Motor neuron (in vitro differentiated cells): ENCODE results near the gene MGA. TPM values are rescaled to one million over a fixed set of nuclear protein-coding genes. Genes with fewer than 3 reads are reported as not detected.

Experiments used
- ATAC-seq, 8 experiments: fragments of 200-7000 bp; cut with Tn5 transposase; replicated peaks in 6 of 8; 2 replicates each; pipeline ENCODE4 v1.8.0; 2021; ENCODE audit warnings: mild to moderate bottlenecking in 8 of 8, moderate library complexity in 8 of 8
- H3K27ac ChIP-seq, 2 donors: fragments of 250-450 bp; sonication (Bioruptor Pico); 2 replicates each; pipeline ENCODE4 v1.9.0; 2021; ENCODE audit warnings: antibody characterized with exemption in 2 of 2, mild to moderate bottlenecking in 2 of 2, moderate library complexity in 1 of 2
- H3K4me1 ChIP-seq, 2 donors: fragments of 250-450 bp; sonication (Bioruptor Pico); replicated peaks in 1 of 2; 2 replicates each; pipeline ENCODE4 v1.6.1; 2021; ENCODE audit warnings: antibody characterized with exemption in 2 of 2, mild to moderate bottlenecking in 2 of 2, moderate library complexity in 1 of 2
- H3K4me3 ChIP-seq, 5 donors: fragments of 250-450 bp; sonication (Bioruptor Pico); 2 replicates each; pipeline ENCODE4 v1.9.0; 2021; ENCODE audit warnings: antibody characterized with exemption in 5 of 5, mild to moderate bottlenecking in 5 of 5, moderate library complexity in 4 of 5
- WGBS, 10 experiments: fragments of 450-650 bp; shearing (Covaris generic); methylation state at CpG; one replicate each; pipeline ENCODE4 v1.0.0; 2022; 5-methylcytosine and 5-hydroxymethylcytosine counted together
- in situ Hi-C, 9 experiments: fragments of 400-800 bp; cut with MboI; loops; one replicate each; pipeline ENCODE4 v1.15.0; 2021; ENCODE audit warnings: low sequenced_read_pairs in 9 of 9, low pct_unique_long_range_greater_than_20kb in 2 of 9; ENCODE audit not compliant: unreplicated experiment in 9 of 9
- total RNA-seq, 8 experiments: library from RNA; unstranded; fragments of 300-600 nt; gene quantifications; 2 replicates each; pipeline versions ENCODE4 v1.2.3 to v1.2.4, GENCODE V29; 2022

Gene MGA
- 10 to 100 TPM; 22.0 to 49.6 (median 38.0) TPM for total RNA-seq

DNA sequence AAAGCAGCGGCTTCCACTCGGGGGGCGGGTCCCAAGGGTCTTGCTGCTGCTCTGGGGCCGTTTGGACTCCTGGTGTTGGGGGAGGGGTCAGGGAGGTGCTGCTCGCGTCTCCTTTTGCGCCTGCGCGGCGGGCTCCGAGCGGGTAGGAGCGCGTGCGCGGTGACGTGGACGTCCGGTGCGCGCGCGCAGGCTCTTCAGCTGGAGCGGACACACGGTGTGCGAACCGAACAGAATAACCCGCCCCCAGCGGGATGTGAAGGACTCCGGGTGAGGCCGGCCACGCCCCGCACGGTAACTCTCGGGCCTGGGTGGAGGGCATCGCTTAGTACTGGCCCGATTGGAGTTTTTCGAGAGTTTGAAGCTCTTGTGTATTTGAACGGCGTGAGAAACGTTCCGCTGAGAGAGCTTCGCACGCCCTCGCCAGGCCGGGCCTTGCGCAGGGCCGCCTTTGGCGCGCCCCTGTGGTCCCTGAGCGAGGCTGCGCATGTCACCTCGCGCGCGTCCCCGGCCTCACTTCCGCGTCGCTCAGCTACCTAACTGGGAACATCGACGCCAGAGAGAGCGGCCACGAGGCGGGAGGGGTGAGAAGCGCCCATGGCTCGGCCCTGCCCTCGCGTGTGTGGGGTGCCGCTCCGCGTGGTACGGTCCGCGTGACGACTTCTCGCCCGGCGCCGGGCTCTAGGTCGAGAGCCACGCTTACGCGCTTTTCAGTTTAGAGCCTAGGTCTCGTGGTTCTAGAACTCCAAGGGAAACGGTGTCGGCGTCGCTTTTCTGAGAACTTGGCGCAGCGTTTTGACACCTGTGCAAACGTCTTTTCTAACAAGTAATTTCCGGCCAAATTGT, at the start of gene MGA:
Gene MGA (plus strand): TSS at position 171 of the 843 bp plus-strand sequence.
- peak within 1 kb of the TSS; percentile 33 to 66 (median 50) for H3K4me3 ChIP-seq
- peaks cover 4 to 6% of the 10 kb centered on the region in 2 donors for H3K4me1 ChIP-seq
- peak within 1 kb of the TSS; percentile 63 to 86 for H3K27ac ChIP-seq
- WGBS, 10 experiments = 0 to 34% (median 8%) methylated on average over 1 to 32 of the region's 93 CpGs; no CpG with 5 or more reads in 2 of the 10 experiments
- in situ Hi-C loops = no loop called here
- peak; percentile 76 to 88 (median 82) for ATAC-seq

DNA sequence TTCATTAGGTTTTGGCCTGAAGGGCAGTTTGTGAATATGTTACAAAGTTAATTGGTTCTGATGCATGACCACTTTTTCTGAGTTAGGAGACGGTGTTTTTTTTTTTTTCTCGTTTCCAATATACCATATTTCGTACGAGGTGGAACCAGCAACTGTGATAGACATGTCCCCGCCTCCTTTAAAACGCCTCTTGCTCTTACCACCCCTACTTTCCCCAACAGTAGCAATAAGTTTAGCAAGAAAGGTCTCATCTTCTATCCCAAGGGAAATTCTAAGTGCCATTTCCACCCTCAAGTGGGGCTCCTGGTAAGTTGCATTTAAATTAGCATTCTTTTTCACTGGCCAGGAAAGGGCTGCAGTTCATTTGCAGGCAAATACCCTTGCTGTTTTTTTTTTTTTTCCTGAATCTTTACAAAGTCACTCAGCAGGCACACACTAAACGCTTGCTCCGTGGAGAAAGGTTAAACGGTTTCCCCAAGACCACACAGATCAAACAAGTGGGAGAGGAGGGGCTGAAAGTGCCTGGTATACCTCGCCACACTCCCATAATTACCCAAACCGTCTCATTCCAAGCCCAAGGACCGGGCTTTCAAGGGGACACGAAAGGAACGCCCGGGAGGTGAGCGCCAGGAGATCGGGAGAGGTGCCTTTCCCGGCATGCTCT, 39.5 kb upstream of the MGA start:
- peak overlapping the region; percentile 96 to 98 for H3K27ac ChIP-seq
- peaks cover 4 to 6% of the 10 kb centered on the region in 2 donors for H3K4me1 ChIP-seq
- in situ Hi-C loops = no loop called here
- H3K4me3 ChIP-seq = peak overlapping the region; percentile 50 to 73 (median 55)
- WGBS, 10 experiments = 0 to 86% (median 27%) methylated on average over 2 to 9 of the region's 18 CpGs
- no peak for ATAC-seq

DNA sequence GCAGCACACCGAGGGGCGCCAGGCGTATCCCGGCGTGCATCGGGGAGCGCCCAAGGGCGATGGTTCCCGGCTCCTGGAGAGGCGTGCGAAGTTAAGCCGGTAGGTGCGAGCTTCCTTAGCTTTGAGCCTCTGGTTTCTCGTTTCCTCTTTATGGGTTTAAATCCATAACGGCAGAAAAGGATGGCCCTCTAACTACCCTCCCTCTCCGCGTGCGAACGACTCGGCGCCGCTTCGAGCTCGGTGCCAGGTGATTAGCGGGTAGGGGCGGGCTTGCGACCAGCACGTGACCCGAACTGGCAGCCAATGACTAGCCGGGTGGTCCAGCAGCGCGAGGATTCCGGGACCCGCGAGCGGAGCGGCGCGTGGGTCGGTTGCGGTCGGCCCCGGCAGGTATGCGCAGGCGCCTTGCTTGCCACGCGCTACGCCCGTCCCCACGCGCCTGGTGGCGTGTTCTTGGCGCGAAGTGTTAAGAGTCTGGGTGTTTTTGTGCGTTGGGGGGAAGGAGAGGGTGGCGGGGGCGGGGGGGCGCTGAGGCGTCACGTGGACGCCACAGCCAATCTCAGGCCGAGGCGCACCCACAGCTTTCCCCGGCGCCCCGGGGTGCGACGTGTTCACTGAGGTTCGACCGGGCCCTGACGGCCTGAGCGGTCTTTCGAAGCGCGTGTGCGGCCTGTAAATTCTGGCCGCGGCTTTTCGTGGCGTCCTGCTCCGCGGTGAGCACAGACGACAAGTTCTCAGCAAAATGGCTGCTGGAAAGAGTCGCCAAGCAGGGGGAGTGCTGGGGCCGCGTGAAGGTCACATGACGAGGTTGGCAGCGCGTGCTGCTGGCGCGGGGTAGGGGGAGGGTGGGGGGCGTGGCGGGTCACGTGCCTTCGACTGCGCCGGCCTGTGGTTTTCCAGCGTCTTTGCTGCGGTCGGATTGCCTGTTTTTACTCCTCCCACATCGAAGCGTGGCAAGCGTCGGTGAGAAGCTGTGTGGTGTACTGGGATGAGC, 38.7 kb upstream of the MGA start:
- H3K27ac ChIP-seq = peak overlapping the region; percentile 96 to 98
- H3K4me3 ChIP-seq = peak overlapping the region; percentile 50 to 73 (median 55)
- H3K4me1 ChIP-seq = peaks cover 4 to 6% of the 10 kb centered on the region in 2 donors
- peak; percentile 91 to 97 (median 94) for ATAC-seq
- in situ Hi-C loops = no loop called here
- WGBS, 10 experiments = 0 to 36% (median 0%) methylated on average over 1 to 13 of the region's 104 CpGs; no CpG with 5 or more reads in 3 of the 10 experiments

DNA sequence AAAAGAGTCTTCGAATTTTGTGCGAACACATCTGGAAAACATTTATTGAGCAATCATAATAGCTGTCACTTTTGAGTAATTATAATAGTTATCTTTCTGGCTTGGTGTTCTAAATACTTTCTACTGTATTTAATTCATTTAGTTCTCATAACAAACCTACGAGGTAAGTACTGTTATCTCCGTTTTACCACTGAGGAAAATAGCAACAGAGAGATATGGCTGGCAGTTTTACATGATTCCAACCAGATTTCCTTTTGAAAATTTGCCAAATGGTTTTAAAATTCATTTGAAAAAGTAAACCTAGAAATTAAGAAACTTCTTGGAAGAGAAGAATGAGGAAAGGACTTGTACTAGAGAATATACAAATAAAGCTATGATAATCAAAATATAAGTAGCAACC, 37.3 kb upstream of the MGA start:
- ATAC-seq = no peak
- in situ Hi-C loops = no loop called here
- 36 to 100% (median 88%) methylated on average over 2 to 4 of the region's 4 CpGs for WGBS, 10 experiments

DNA sequence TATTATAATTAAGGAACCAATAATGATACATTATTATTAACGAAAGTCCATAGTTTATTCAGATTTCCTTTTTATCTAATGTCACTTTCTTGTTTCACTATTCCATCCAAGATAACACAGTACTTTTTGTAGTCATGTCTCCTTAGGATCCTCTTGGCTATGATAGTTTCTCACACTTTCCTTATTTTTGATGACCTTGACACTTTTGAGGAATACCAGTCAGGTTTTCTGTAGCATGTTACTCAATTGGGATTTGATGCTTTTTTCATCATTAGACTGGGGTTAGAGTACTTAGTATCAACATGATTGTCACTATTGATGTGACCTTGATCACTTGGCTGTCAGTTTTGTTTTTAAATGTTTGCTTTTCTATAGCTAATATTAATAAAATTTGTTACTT, 33.0 kb upstream of the MGA start:
- Histone ChIP-seq H3K27ac (no peak overlapping the region), H3K4me3 (no peak overlapping the region), H3K4me1 (peaks cover 6 to 11% of the 10 kb centered on the region in 2 donors)
- in situ Hi-C loops = no loop called here
- ATAC-seq = no peak
- 100% methylated on average over 1 of the region's 1 CpG; no CpG with 5 or more reads in 6 of the 10 experiments for WGBS, 10 experiments

More for the DNA sequence above, 37.3 kb upstream of the MGA start:
- no peak overlapping the region for H3K4me3 ChIP-seq
- no peak overlapping the region for H3K27ac ChIP-seq
- peaks cover 4 to 6% of the 10 kb centered on the region in 2 donors for H3K4me1 ChIP-seq

DNA sequence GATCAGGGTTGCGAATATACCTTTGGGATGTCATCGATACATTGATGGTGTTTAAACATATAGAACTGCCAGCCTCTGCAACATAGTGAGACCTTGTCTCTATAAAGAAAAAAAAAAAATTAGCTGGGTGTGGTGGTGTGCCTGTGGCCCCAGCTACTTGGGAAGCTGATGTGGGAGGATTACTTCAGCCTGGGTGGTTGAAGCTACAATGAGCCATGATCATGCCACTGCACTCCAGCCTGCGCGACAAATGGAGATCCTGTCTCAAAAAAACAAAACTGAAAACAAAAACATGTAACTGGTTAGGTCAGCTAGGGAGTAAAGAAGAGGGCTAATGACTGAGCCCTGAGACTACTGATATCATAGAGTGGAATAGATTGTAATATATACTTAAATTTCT, 30.7 kb upstream of the MGA start:
- in situ Hi-C loops = no loop called here
- peak in 6 of 8 experiments; percentile 22 to 88 (median 68) for ATAC-seq
- no peak overlapping the region for H3K27ac ChIP-seq

DNA sequence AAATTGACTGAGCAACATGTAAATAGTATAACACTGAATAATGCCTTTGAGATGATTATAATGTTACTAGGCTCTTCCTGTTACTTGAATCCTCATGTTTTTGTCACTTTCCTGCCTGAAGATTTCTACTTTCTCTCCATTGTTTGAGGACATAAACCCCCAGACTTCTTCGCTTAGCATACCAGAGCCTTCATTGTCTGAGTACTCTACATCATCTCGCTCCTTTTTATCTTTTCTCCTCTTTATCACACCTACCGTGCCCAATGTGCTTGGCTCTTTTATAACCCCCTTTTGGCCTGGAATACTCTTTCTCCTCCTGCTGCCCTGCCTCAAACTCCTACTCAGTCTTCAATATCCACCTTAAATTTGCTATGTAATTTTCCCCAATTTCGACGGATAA, 30.3 kb upstream of the MGA start:
- Histone ChIP-seq H3K4me3 (no peak overlapping the region), H3K4me1 (peaks cover 5 to 7% of the 10 kb centered on the region in 2 donors), H3K27ac (no peak overlapping the region)
- WGBS, 10 experiments = 27 to 90% (median 62%) methylated on average over 2 to 5 of the region's 5 CpGs
- in situ Hi-C loops = no loop called here
- peak in 2 of 8 experiments; percentile 21 to 35 for ATAC-seq

More for the DNA sequence above, 30.7 kb upstream of the MGA start:
- 80 to 100% (median 98%) methylated on average over 1 to 4 of the region's 4 CpGs; no CpG with 5 or more reads in 2 of the 10 experiments for WGBS, 10 experiments
- Histone ChIP-seq H3K4me3 (no peak overlapping the region), H3K4me1 (peaks cover 5 to 7% of the 10 kb centered on the region in 2 donors)

DNA sequence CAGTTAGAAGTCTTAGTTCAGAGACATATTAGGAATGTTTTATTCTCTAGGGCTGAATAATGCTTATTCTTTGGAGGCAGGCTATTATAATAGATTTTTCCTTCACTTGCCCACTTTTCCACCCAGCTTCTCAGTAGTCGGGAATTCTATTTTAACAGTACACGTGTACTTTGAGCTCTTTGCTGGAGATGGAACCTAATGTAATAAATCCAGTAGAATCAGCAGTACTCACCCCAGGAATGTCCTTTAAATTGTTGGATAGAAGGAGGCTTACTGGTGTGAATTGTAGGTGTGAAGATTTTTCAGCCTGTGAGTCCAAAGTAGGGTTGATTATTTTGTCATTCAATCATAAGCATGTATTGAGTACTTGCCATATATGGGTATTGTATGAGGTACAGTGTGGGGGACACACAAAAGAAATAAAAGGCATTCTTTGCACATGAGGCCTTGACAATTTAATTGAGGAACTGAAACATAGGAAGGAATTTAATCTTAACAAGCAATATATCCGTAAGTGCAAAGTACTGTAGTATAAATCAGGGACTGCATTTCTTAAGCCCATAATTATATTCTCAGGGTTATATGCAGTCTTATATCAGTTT, 29.5 kb upstream of the MGA start:
- in situ Hi-C loops = no loop called here
- peaks cover 5 to 7% of the 10 kb centered on the region in 2 donors for H3K4me1 ChIP-seq
- no peak for ATAC-seq
- no peak overlapping the region for H3K4me3 ChIP-seq
- WGBS, 10 experiments = 54 to 100% (median 89%) methylated on average over 1 to 3 of the region's 3 CpGs; no CpG with 5 or more reads in 1 of the 10 experiments
- no peak overlapping the region for H3K27ac ChIP-seq

DNA sequence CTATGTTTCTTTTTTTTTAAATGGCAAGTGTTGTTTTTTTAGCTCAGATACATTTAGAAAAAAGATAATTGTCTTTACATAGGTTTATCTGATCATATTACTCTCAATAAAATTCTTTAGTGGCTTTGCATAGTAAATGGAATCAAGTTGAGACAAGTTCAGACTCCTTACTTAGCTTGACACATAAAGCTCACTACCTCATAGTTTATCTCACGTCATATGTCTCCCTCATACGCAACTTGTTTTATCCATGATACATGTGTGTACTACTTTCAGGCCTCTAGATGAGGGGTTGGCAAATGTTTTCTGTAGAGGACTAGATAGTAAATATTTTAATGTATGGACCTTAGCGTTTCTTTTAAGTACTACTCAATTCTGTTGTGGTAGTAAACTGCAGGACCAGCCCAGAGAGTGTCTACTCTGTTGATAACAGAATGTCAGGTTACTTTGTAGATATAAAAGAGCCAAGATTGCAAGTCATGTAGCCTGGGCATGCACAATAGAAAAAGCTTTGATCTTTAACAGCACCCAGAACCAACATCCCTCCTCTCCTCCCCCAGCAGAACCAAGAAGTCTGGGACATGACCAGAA, 28.2 kb upstream of the MGA start:
- ATAC-seq = no peak
- in situ Hi-C loops = no loop called here
- Histone ChIP-seq H3K27ac (no peak overlapping the region), H3K4me1 (peaks cover 5 to 7% of the 10 kb centered on the region in 2 donors), H3K4me3 (no peak overlapping the region)
- 73 to 100% (median 93%) methylated on average over 1 to 3 of the region's 3 CpGs; no CpG with 5 or more reads in 1 of the 10 experiments for WGBS, 10 experiments

DNA sequence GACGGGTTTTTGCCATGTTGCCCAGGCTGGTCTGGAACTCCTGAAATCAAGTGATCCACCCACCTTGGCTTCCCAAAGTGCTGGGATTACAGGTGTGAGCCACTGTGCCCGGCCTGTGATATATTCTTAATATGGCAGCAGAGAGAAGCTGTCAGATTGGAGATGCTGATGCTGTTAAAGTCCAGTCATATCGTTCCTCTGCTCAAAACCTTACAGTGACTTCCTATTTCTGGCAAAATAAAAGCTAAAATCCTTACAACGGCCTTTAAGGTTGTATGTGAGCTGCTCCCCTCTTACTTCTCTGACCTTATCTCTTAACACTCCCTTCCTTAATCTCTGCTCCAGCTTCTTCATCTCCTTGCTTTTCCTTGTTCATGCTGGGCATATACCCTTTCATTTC, 26.6 kb upstream of the MGA start:
- Histone ChIP-seq H3K4me3 (no peak overlapping the region), H3K27ac (no peak overlapping the region), H3K4me1 (peaks cover 5 to 7% of the 10 kb centered on the region in 2 donors)
- 50 to 100% (median 90%) methylated on average over 1 to 4 of the region's 4 CpGs for WGBS, 10 experiments
- in situ Hi-C loops = no loop called here
- ATAC-seq = no peak

DNA sequence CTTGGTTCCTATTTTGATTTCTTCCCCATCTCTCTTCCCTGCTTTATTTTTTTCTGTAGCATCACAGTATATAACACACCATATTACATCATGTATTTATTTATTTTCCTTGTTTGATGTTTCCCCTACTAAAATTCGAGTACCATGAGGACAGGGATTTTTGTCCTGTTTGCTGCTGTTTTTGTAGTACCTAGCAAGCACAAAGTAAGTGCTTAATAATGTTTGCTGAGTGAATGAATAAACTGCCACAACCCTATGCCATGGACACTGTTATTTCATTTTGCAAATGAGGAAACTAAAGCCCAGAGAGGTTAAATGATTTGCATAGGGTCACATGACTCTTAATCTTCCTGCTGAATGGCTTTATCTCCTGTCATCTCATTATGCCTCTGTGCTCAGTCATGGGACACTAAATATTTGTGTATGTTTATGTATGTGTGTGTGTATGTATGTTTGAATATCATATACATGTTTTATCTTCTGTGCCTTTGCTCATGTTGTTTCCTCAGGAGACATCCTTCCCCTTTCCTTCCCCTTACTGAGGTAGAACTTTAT, 26.1 kb upstream of the MGA start:
- Histone ChIP-seq H3K27ac (no peak overlapping the region), H3K4me3 (no peak overlapping the region)
- 0 to 100% (median 28%) methylated on average over 1 of the region's 1 CpG for WGBS, 10 experiments

More for the DNA sequence above, 26.1 kb upstream of the MGA start:
- H3K4me1 ChIP-seq = peaks cover 5 to 7% of the 10 kb centered on the region in 2 donors
- ATAC-seq = peak in 4 of 8 experiments; percentile 33 to 98 (median 96)
- in situ Hi-C loops = no loop called here
